ENCODE results near the gene ZCCHC7. TPM values are rescaled to one million over a fixed set of nuclear protein-coding genes. Genes with fewer than 3 reads are reported as not detected.

Gene ZCCHC7
- total and polyA plus RNA-seq, 7 experiments from 2014 or later = 26.1 to 47.1 (median 40.3) TPM

- Mint-ChIP-seq H3K27me3 (no peaks in the 10 kb centered on the region), H3K27ac (no peak overlapping the region), H3K4me3 (no peak overlapping the region), H3K9me3 (no peaks in the 10 kb centered on the region), H3K36me3 (peaks cover 0 to 37% (median 26%) of the 10 kb centered on the region in 5 donors), H3K4me1 (peaks cover 0 to 10% (median 0%) of the 10 kb centered on the region in 7 donors)
- ChIA-PET CTCF (interaction anchor here (0.6 kb wide), 1 partner anchor 455 kb away, joined by 3 read pairs; no protein-coding TSS in a partner anchor), POLR2A (no interaction called here)
- DNase-seq (peak in 3 of 9 donors; percentile 12 to 19 (median 18)), ATAC-seq (peak; percentile 41)
- H3K27ac ChIP-seq (ENCODE audit: low read depth, low read length) = no peak overlapping the region
- no peaks in the 10 kb centered on the region for H3K4me1 ChIP-seq (ENCODE audit: control insufficient read depth in 2 of 2, insufficient read depth in 2 of 2, low read length in 2 of 2)
- H3K36me3 ChIP-seq (ENCODE audit: control insufficient read depth in 2 of 3, insufficient read depth in 3 of 3, low read length in 3 of 3) = peaks cover 0 to 18% (median 0%) of the 10 kb centered on the region in 3 experiments
- no peaks in the 10 kb centered on the region for H3K9me3 ChIP-seq (ENCODE audit: control insufficient read depth in 2 of 3, low read length in 3 of 3)
- intact Hi-C loops (cut with micrococcal nuclease) = loop anchor here (1.0 to 10.0 kb wide), 2 partner anchors 114 to 313 kb away; no protein-coding TSS in a partner anchor
- no peaks in the 10 kb centered on the region for H3K27me3 ChIP-seq (ENCODE audit: control insufficient read depth in 2 of 2, insufficient read depth in 2 of 2, low read length in 2 of 2)
- H3K4me3 ChIP-seq (ENCODE audit: low read length) = no peak overlapping the region
Measured at GRCh38 chr9:37309136-37309535, 188.8 kb downstream of the ZCCHC7 start.

GRCh38 chr9:37311938-37312708 is 191.7 kb downstream of the ZCCHC7 start:
- no peaks in the 10 kb centered on the region for H3K9me3 Mint-ChIP-seq
- H3K36me3 ChIP-seq (ENCODE audit: control insufficient read depth in 2 of 3, insufficient read depth in 3 of 3, low read length in 3 of 3) = peaks cover 0 to under 1% (median 0%) of the 10 kb centered on the region in 3 experiments
- intact Hi-C loops (cut with micrococcal nuclease) = no loop called here
- ChIA-PET CTCF (no interaction called here), POLR2A (no interaction called here)
- no peak for DNase-seq
- H3K4me3 ChIP-seq (ENCODE audit: low read length) = no peak overlapping the region
- no peaks in the 10 kb centered on the region for H3K27me3 ChIP-seq (ENCODE audit: control insufficient read depth in 2 of 2, insufficient read depth in 2 of 2, low read length in 2 of 2)
- H3K4me1 ChIP-seq (ENCODE audit: control insufficient read depth in 2 of 2, insufficient read depth in 2 of 2, low read length in 2 of 2) = no peaks in the 10 kb centered on the region
- H3K4me3 Mint-ChIP-seq = no peak overlapping the region
- ATAC-seq = no peak
- no peaks in the 10 kb centered on the region for H3K9me3 ChIP-seq (ENCODE audit: control insufficient read depth in 2 of 3, low read length in 3 of 3)
- no peaks in the 10 kb centered on the region for H3K27me3 Mint-ChIP-seq
- peaks cover 0 to 3% (median 0%) of the 10 kb centered on the region in 7 donors for H3K4me1 Mint-ChIP-seq
- peaks cover 0 to 26% (median 17%) of the 10 kb centered on the region in 5 donors for H3K36me3 Mint-ChIP-seq
- H3K27ac ChIP-seq (ENCODE audit: low read depth, low read length) = no peak overlapping the region
- H3K27ac Mint-ChIP-seq = no peak overlapping the region

GRCh38 chr9:37324261-37324683 is 203.9 kb downstream of the ZCCHC7 start:
- H3K27ac ChIP-seq (ENCODE audit: low read depth, low read length) = no peak overlapping the region
- Mint-ChIP-seq H3K27ac (peak overlapping the region in 1 of 9 donors; percentile 73), H3K9me3 (peaks cover 0 to 5% (median 0%) of the 10 kb centered on the region in 11 donors)

GRCh38 chr9:37324691-37325490 is 204.5 kb downstream of the ZCCHC7 start:
- no peaks in the 10 kb centered on the region for H3K4me1 ChIP-seq (ENCODE audit: control insufficient read depth in 2 of 2, insufficient read depth in 2 of 2, low read length in 2 of 2)
- Mint-ChIP-seq H3K9me3 (peaks cover 0 to 5% (median 0%) of the 10 kb centered on the region in 11 donors), H3K36me3 (peaks cover 5 to 24% (median 9%) of the 10 kb centered on the region in 5 donors), H3K4me1 (peaks cover 0 to 8% (median 3%) of the 10 kb centered on the region in 7 donors), H3K27me3 (no peaks in the 10 kb centered on the region), H3K4me3 (no peak overlapping the region), H3K27ac (peak overlapping the region in 2 of 9 donors; percentile 62 to 73)
- ATAC-seq (peak; percentile 10), DNase-seq (no peak)
- POLR2A ChIA-PET = no interaction called here
- no peaks in the 10 kb centered on the region for H3K9me3 ChIP-seq (ENCODE audit: control insufficient read depth in 2 of 3, low read length in 3 of 3)
- no peak overlapping the region for H3K27ac ChIP-seq (ENCODE audit: low read depth, low read length)
- H3K4me3 ChIP-seq (ENCODE audit: low read length) = no peak overlapping the region
- intact Hi-C loops (cut with micrococcal nuclease) = no loop called here
- no peaks in the 10 kb centered on the region for H3K27me3 ChIP-seq (ENCODE audit: control insufficient read depth in 2 of 2, insufficient read depth in 2 of 2, low read length in 2 of 2)
- no peaks in the 10 kb centered on the region for H3K36me3 ChIP-seq (ENCODE audit: control insufficient read depth in 2 of 3, insufficient read depth in 3 of 3, low read length in 3 of 3)
- CTCF ChIA-PET = no interaction called here

More at GRCh38 chr9:37324261-37324683, 203.9 kb downstream of the ZCCHC7 start:
- ATAC-seq (peak; percentile 22), DNase-seq (no peak)
- Histone ChIP-seq H3K4me1 (ENCODE audit: control insufficient read depth in 2 of 2, insufficient read depth in 2 of 2, low read length in 2 of 2) (no peaks in the 10 kb centered on the region), H3K9me3 (ENCODE audit: control insufficient read depth in 2 of 3, low read length in 3 of 3) (no peaks in the 10 kb centered on the region), H3K27me3 (ENCODE audit: control insufficient read depth in 2 of 2, insufficient read depth in 2 of 2, low read length in 2 of 2) (no peaks in the 10 kb centered on the region), H3K36me3 (ENCODE audit: control insufficient read depth in 2 of 3, insufficient read depth in 3 of 3, low read length in 3 of 3) (no peaks in the 10 kb centered on the region), H3K4me3 (ENCODE audit: low read length) (no peak overlapping the region)
- Mint-ChIP-seq H3K4me3 (no peak overlapping the region), H3K4me1 (peaks cover 0 to 8% (median 3%) of the 10 kb centered on the region in 7 donors), H3K27me3 (no peaks in the 10 kb centered on the region), H3K36me3 (peaks cover 5 to 30% (median 14%) of the 10 kb centered on the region in 5 donors)
- CTCF ChIA-PET = no interaction called here
- POLR2A ChIA-PET = no interaction called here
- intact Hi-C loops (cut with micrococcal nuclease) = no loop called here

GRCh38 chr9:37325778-37326177 is 205.4 kb downstream of the ZCCHC7 start:
- no peak for ATAC-seq

GRCh38 chr9:37327553-37327952 is 207.2 kb downstream of the ZCCHC7 start:
- no peaks in the 10 kb centered on the region for H3K36me3 ChIP-seq (ENCODE audit: control insufficient read depth in 2 of 3, insufficient read depth in 3 of 3, low read length in 3 of 3)
- no peak overlapping the region for H3K27ac ChIP-seq (ENCODE audit: low read depth, low read length)
- intact Hi-C loops (cut with micrococcal nuclease) = no loop called here
- Mint-ChIP-seq H3K4me3 (no peak overlapping the region), H3K36me3 (peaks cover 0 to 11% (median 4%) of the 10 kb centered on the region in 5 donors), H3K27ac (no peak overlapping the region), H3K4me1 (peaks cover 0 to 8% (median 0%) of the 10 kb centered on the region in 7 donors), H3K27me3 (no peaks in the 10 kb centered on the region), H3K9me3 (no peaks in the 10 kb centered on the region)
- ChIA-PET POLR2A (no interaction called here), CTCF (interaction anchor here (0.6 kb wide), 1 partner anchor 1842 kb away, joined by 5 read pairs; no protein-coding TSS in a partner anchor)
- no peaks in the 10 kb centered on the region for H3K4me1 ChIP-seq (ENCODE audit: control insufficient read depth in 2 of 2, insufficient read depth in 2 of 2, low read length in 2 of 2)
- H3K27me3 ChIP-seq (ENCODE audit: control insufficient read depth in 2 of 2, insufficient read depth in 2 of 2, low read length in 2 of 2) = no peaks in the 10 kb centered on the region
- ATAC-seq (no peak), DNase-seq (no peak)
- no peaks in the 10 kb centered on the region for H3K9me3 ChIP-seq (ENCODE audit: control insufficient read depth in 2 of 3, low read length in 3 of 3)
- H3K4me3 ChIP-seq (ENCODE audit: low read length) = no peak overlapping the region

More at GRCh38 chr9:37325778-37326177, 205.4 kb downstream of the ZCCHC7 start:
- Histone ChIP-seq H3K27ac (ENCODE audit: low read depth, low read length) (no peak overlapping the region), H3K9me3 (ENCODE audit: control insufficient read depth in 2 of 3, low read length in 3 of 3) (no peaks in the 10 kb centered on the region), H3K36me3 (ENCODE audit: control insufficient read depth in 2 of 3, insufficient read depth in 3 of 3, low read length in 3 of 3) (no peaks in the 10 kb centered on the region), H3K27me3 (ENCODE audit: control insufficient read depth in 2 of 2, insufficient read depth in 2 of 2, low read length in 2 of 2) (no peaks in the 10 kb centered on the region), H3K4me3 (ENCODE audit: low read length) (no peak overlapping the region), H3K4me1 (ENCODE audit: control insufficient read depth in 2 of 2, insufficient read depth in 2 of 2, low read length in 2 of 2) (no peaks in the 10 kb centered on the region)
- no peak overlapping the region for H3K27ac Mint-ChIP-seq
- DNase-seq = no peak
- intact Hi-C loops (cut with micrococcal nuclease) = no loop called here
- no peak overlapping the region for H3K4me3 Mint-ChIP-seq
- H3K36me3 Mint-ChIP-seq = peaks cover 0 to 18% (median 4%) of the 10 kb centered on the region in 5 donors
- peaks cover 0 to 8% (median 3%) of the 10 kb centered on the region in 7 donors for H3K4me1 Mint-ChIP-seq
- ChIA-PET CTCF (no interaction called here), POLR2A (no interaction called here)
- no peaks in the 10 kb centered on the region for H3K9me3 Mint-ChIP-seq
- no peaks in the 10 kb centered on the region for H3K27me3 Mint-ChIP-seq
